ENCODE results near the gene GALT. TPM values are rescaled to one million over a fixed set of nuclear protein-coding genes. Genes with fewer than 3 reads are reported as not detected.

The GALT gene
- polyA plus RNA-seq (ENCODE audit: insufficient read length in 3 of 3), result 10 to 100 TPM; 73.8 to 83.4 (median 83.2) TPM
- long read RNA-seq, donor 1, transcript GALT-201 (11 exons, 1,768 nt), result minor isoform, 6 of 16 reads
- long read RNA-seq, donor 1, transcript GALT-210 (2 exons, 858 nt), result major isoform, 10 of 16 reads
- long read RNA-seq, donor 1, partial matches to known transcripts, result 0 of 16 reads
- long read RNA-seq, donor 1, other reads (novel, unspliced or antisense), result 0 of 16 reads
- long read RNA-seq, donor 2, transcript GALT-201 (11 exons, 1,768 nt), result minor isoform, 11 of 29 reads
- long read RNA-seq, donor 2, transcript GALT-210 (2 exons, 858 nt), result major isoform, 12 of 29 reads
- long read RNA-seq, donor 2, partial matches to known transcripts, result 5 of 29 reads
- long read RNA-seq, donor 2, other reads (novel, unspliced or antisense), result 0 of 29 reads
- long read RNA-seq, donor 3, transcript GALT-201 (11 exons, 1,768 nt), result major isoform, 8 of 27 reads
- long read RNA-seq, donor 3, transcript GALT-210 (2 exons, 858 nt), result major isoform, 8 of 27 reads
- long read RNA-seq, donor 3, partial matches to known transcripts, result 10 of 27 reads
- long read RNA-seq, donor 3, other reads (novel, unspliced or antisense), result 0 of 27 reads
- long read RNA-seq, donor 4, transcript GALT-210 (2 exons, 858 nt), result major isoform, 13 of 26 reads
- long read RNA-seq, donor 4, transcript GALT-201 (11 exons, 1,768 nt), result minor isoform, 7 of 26 reads
- long read RNA-seq, donor 4, partial matches to known transcripts, result 5 of 26 reads
- long read RNA-seq, donor 4, other reads (novel, unspliced or antisense), result 0 of 26 reads
- long read RNA-seq, donor 5, partial matches to known transcripts, result 0 of 6 reads
- long read RNA-seq, donor 5, other reads (novel, unspliced or antisense), result 0 of 6 reads
- long read RNA-seq, donor 6, transcript GALT-210 (2 exons, 858 nt), result major isoform, 9 of 16 reads
- long read RNA-seq, donor 6, transcript GALT-201 (11 exons, 1,768 nt), result minor isoform, 6 of 16 reads
- long read RNA-seq, donor 6, partial matches to known transcripts, result 0 of 16 reads
- long read RNA-seq, donor 6, other reads (novel, unspliced or antisense), result 0 of 16 reads
- long read RNA-seq, donor 7, transcript GALT-210 (2 exons, 858 nt), result major isoform, 6 of 20 reads
- long read RNA-seq, donor 7, transcript GALT-201 (11 exons, 1,768 nt), result minor isoform, 5 of 20 reads
- long read RNA-seq, donor 7, partial matches to known transcripts, result 7 of 20 reads
- long read RNA-seq, donor 7, other reads (novel, unspliced or antisense), result 0 of 20 reads
- long read RNA-seq, donor 8, partial matches to known transcripts, result 0 of 9 reads
- long read RNA-seq, donor 8, other reads (novel, unspliced or antisense), result 0 of 9 reads
- long read RNA-seq, donor 9, transcript GALT-201 (11 exons, 1,768 nt), result major isoform, 10 of 32 reads
- long read RNA-seq, donor 9, transcript GALT-210 (2 exons, 858 nt), result major isoform, 10 of 32 reads
- long read RNA-seq, donor 9, partial matches to known transcripts, result 10 of 32 reads
- long read RNA-seq, donor 9, other reads (novel, unspliced or antisense), result 0 of 32 reads
- long read RNA-seq, donor 10, transcript GALT-201 (11 exons, 1,768 nt), result minor isoform, 8 of 20 reads
- long read RNA-seq, donor 10, transcript GALT-210 (2 exons, 858 nt), result major isoform, 11 of 20 reads
- long read RNA-seq, donor 10, partial matches to known transcripts, result 0 of 20 reads
- long read RNA-seq, donor 10, other reads (novel, unspliced or antisense), result 0 of 20 reads
- long read RNA-seq, donor 11, transcript GALT-201 (11 exons, 1,768 nt), result major isoform, 6 of 11 reads
- long read RNA-seq, donor 11, partial matches to known transcripts, result 0 of 11 reads
- long read RNA-seq, donor 11, other reads (novel, unspliced or antisense), result 0 of 11 reads
- long read RNA-seq, donor 12, transcript GALT-201 (11 exons, 1,768 nt), result major isoform, 17 of 28 reads
- long read RNA-seq, donor 12, transcript GALT-210 (2 exons, 858 nt), result minor isoform, 8 of 28 reads
- long read RNA-seq, donor 12, partial matches to known transcripts, result 0 of 28 reads
- long read RNA-seq, donor 12, other reads (novel, unspliced or antisense), result 0 of 28 reads
- long read RNA-seq, donor 13, transcript GALT-201 (11 exons, 1,768 nt), result minor isoform, 7 of 23 reads
- long read RNA-seq, donor 13, transcript GALT-210 (2 exons, 858 nt), result major isoform, 8 of 23 reads
- long read RNA-seq, donor 13, partial matches to known transcripts, result 8 of 23 reads
- long read RNA-seq, donor 13, other reads (novel, unspliced or antisense), result 0 of 23 reads
- long read RNA-seq, donor 14, result 0 reads
- long read RNA-seq, donor 15, transcript GALT-201 (11 exons, 1,768 nt), result minor isoform, 16 of 41 reads
- long read RNA-seq, donor 15, transcript GALT-210 (2 exons, 858 nt), result major isoform, 20 of 41 reads
- long read RNA-seq, donor 15, partial matches to known transcripts, result 0 of 41 reads
- long read RNA-seq, donor 15, other reads (novel, unspliced or antisense), result 0 of 41 reads
- long read RNA-seq, donor 16, transcript GALT-201 (11 exons, 1,768 nt), result minor isoform, 10 of 23 reads
- long read RNA-seq, donor 16, transcript GALT-210 (2 exons, 858 nt), result major isoform, 13 of 23 reads
- long read RNA-seq, donor 16, partial matches to known transcripts, result 0 of 23 reads
- long read RNA-seq, donor 16, other reads (novel, unspliced or antisense), result 0 of 23 reads

DNA sequence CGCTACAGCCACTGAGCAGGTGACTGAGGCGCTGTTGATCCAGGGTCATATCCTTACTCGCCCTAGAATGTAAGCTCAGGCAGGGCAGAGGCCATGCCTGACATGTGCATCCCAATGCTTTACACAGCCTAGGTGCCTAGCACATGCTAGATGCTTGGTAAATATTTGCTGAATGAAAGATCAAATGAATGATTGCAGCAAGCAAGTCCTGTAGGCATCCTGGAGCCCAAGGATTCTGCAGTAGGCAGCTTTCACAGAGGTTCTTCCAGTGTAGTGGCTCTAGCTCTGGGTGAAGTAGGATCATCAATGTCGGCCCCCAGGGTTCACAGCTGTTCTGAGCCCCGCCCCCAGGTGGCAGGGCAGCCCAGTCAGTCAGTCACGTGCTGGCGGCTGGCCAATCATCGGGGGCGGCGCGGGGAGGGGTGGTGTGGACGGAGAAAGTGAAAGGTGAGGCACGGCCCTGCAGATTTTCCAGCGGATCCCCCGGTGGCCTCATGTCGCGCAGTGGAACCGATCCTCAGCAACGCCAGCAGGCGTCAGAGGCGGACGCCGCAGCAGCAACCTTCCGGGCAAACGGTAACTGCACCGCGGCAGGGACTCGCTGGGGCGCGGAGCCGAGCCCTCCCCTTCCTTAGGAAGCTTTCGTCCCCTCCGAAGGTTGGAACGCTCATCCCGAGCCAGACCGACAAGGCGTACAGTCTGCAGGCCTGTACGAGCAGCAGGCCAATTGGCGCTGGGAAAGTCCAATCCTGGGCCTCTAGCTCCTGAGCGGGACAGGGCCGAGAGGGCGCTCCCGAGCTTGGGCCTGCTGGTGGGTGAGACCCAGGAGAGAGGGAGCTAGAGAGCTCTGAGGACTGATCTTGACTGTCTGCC is at the start of gene GALT:
Gene GALT, plus strand, starts transcription at position 465 of the 873 bp plus-strand sequence. Its CDS starts 30 bp downstream, at position 495.
- peak; percentile 92 for DNase-seq

DNA sequence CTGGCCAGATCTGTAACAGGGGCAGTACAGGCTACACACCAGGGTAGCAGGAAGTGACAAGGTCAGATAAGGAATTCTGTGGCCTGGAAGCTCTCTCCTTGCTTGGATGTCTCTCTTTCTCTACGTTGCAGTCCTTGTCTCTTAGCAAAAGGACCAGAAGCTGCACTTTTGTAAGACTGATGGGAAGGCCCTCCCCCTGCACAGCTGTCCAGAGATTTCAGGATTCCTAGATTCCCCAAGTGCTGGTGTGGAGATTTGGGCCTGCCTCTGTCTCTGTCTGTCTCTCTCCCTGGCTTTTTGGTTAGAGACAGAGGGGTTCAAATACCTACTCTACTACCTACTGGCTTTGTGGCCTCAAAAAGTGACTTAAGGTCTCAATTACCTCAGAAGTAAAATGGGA is 46.9 kb upstream of the GALT start:
- DNase-seq, result no peak

DNA sequence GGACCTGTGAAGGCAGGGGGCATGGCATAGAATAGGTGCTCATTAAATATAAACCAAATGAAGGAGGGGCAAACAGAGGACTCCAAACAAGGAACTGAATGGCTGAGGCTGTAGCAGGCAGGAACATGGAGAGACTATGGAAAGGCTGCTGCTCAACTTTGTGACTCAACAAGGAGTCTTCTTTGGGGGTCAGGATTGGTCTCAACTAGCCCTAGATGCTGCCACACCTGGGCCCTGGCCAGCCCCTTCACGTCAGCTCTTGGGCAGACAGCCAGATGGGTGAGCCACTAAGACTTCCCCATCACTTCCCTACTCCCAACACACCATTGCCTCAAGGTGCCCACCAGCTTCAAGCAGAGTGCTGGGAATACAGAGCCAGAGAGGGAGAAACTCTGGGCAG is 45.6 kb upstream of the GALT start:
- no peak for DNase-seq

DNA sequence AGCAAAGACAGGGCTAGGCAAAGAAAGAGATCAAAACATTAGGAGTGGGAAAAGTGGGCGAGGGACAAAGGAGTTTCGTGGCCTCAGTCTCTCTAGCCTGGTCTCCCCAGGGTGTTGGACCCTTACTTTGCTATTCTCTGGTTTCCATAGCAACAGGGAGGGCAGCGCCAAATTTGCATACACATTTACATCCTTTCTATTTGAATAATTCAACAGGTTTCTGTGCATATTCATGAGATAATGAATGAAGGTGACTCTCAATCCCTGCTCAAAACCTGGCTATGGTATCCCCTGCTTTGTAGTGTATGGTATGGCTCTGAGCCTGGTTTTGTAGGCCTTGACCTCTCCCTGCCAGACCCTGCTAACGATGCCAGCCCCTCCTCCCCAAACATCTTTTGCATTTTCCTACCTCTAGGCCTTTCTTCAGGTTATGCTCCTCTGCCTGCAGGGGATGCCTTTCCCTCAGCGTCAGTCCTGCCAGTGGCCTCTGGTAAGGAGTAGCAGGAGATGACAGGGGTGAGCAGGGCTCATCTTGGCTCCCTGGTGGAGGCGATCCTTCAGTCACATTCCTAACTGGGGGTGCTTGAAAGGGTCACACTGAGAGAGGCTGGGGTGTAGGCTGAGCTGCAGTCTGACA is 44.4 kb upstream of the GALT start:
- no peak for DNase-seq

DNA sequence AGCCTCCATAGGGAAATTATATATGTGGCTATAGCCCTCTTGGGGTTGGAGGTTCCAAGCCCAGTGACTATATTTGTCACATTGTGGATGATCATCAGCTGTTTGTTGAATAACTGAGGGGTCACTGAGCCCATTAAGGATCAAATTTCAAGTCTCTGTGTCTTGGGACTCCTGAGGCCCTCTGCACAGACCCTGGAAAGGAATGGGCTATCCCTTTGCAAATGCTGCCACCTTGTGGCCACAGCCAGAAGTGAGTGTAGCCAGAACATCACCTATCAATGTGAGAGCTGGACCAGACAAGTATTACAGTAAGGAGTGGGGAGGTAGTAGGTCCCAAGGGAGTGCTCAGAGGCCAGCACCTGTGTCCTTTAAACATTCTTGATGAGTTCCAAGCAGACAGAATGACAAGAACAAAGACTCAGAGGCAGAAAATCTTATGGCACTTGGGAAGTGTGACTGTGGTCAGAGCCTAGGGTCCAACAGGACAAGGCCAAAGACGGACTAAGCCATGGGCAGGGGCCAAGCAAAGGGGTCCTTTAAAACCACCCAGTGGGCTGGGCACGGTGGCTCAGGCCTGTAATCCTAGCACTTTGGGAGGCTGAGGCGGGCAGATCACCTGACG is 42.8 kb upstream of the GALT start:
- peak; percentile 85 for DNase-seq

DNA sequence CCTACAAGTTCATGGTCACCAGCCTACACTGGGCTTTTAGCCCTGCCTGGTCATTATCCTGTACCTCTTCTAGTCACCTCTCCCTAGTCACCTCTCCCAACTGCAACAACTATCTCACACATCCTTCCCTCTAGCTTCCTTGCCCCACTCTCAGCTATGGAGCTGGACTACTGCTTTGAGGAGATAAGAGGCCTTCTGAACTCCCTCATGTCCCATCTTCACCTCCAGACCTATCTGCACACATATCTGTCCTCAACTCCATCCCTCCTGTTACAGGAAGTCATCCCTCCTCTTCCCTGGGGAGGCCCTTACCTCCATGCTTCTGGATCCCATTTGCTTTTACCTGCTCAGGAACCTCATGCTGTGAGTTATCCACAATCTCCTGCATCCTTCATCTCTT is 40.3 kb upstream of the GALT start:
- no peak for DNase-seq

DNA sequence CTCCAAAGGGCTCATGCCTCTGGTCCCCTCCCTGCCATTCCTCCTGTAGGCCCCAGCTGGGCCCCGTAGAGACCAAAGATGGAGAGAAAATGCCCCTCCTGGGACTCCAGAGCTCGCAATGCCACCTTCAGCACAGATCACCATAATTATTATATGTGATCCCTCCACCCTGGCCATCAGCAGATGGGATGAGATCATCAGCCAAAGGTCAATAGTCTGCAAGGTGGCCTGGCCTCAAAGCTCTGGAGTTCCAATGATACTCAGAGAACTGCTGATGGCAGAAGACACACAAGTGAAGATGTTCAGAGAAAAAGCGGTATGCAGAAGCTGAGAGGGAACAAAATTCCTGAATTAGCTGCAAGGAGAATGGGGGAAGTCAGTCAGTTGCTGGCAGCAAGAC is 39.6 kb upstream of the GALT start:
- no peak for DNase-seq

DNA sequence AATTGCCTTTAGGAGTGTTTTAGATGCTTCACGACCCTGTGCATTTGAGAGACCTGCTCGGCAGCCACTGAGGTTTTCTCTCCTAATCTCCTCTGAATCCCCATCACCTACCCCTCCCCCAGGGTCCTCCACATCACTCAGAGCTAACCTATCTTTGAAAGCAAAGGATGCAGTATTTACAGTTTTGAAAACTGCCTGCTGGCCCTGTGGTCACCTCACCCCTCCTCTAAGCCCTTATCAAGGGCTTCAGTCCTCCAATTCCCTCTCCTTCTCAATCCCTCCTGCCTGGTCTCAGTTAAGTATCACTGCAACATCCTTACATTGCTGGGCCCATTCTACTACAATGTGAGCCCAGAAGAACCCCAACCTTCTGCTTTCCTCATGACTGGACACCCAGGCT is 39.1 kb upstream of the GALT start:
- DNase-seq, result no peak

DNA sequence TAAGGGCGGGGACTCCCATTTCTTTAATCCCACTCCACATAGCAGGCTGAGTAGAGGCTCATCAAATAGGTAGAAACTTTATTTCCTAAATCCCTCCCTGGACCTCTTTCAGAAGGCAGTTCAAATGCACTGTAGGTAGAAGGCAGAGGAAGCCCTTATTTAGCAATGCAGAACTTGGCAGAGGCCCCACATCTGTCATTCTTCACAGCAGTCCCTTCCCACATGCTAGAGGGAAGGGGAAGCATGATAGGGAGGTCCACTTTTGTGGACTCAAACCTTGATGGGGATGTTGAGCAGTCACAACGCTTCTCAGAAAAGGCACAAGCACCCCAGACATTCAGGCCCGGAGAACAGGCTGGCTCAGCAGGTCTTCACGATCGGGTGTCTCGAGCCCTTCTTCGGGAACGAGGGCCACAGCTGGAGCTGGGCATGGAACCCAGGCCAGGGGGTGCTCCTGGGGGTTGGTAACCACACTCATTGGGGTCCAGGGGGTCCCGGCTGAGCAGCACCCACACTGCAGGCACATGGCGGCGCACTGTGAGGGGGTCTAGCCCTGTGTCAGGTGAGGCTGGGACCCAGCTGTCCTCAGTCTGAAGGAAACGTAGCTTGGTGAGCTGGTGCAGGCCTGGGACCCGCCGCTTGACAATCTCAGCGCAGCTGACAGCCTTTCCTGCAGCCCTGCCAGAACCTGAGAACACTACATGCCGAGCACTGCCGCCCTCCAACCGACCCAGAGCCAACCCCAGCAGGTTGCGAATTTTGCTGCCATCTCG is 35.9 kb upstream of the GALT start:
- DNase-seq, result no peak

DNA sequence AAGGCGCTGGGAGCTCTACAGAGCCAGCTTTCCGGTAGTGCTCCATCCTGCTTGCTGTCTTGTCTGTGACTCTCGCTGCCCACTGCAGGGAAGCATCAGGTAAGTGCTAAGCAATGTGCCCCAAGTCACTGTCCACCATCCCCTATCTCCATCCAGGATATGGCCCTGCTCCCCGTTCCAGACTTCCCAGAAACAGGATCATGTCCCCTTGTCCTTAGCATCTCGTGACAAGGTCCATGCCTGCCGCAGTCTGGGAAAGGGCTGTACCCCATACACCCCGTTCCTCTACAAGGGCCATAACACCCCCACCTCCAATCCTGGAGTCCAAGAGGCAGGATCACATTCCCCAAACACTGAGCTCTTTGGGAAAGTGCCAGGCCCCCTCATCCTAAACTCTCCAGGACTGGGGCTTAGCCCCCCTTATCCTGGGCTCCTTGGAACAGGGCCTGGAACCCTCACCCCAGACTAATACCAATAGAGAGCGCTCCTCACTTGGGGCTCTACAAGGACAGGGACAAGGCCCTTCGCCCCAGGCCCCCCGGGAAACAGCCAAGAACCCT is 35.1 kb upstream of the GALT start:
- no peak for DNase-seq

DNA sequence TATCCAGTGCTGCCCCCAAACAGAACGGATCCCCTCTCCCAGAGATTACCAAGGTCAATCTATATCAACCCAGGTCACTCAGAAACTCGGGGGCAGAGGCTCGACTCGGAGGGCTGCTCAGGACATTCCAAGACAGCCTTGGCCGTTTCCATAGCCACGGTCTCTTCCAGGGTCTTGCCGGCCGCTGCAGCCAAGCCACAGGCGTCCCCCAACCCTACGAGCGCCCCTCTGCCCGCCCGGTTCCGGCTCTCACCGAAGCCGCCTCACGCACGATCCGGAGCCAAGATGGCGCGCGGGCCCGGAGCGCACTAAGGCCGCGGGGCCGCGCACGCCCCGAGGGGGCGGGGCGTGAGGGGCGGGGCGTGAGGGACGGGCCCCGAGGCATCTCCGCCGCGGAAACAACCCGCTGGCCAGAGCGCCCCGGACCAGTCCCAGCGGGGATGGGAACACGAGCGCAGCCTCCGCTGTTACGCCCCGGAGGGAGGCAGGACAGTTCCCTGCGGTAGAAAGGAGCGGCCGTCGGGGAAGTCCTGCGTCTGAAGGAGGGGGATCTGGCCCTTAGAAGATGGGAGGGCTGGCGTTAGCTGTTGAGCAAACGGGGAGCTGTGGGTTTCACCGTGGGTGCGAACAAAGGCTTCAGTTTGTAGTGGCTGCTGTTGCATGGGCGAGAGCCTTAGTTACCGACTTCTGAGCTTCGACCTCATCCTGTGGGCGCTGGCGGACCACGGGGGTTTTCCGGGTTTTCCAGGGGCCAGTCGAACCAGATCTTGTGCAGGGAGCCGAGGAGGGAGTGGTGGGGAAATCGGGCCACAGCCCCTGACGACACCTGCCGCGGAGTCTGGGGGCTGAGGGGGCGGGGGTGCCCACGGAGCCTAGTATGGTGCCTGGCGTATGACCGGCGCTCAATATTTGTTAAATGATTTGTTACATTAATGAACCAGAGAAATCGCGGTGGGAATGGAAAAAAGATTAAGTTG is 34.4 kb upstream of the GALT start, which contains the start of gene RPP25L:
Gene RPP25L, minus strand, starts transcription at position 287 of the 977 bp plus-strand sequence. CDS start 801 bp downstream, outside the sequence.
- DNase-seq, result peak; percentile 89

DNA sequence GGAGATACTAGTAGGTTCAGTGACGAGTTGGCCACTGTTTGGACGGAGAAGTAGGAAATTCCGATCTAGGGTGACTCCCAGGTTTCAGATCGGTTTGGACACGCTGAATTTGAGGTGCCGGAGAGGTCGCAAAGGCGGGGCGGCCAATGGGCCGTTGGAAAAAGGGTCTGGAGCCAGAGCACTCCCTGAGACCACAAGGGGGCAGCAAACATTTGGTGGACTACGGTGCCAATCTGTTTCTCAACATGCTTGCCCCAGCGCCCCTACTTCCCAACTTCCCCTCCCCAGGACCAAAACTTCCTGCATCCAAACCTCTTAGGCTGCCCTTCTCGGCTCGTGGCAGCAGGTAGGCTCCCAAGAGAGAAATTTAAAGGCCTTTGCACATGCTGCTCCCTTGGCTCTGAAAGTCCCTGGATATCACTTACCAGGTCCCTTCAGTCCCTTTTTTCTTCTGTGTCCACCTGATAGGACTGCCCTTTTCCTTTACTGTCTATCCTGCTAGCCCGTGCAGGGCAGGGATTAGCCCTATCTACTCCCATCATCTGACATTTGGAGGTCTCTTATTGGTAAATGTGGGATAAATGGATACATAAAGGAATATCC is 33.6 kb upstream of the GALT start:
- DNase-seq, result no peak

DNA sequence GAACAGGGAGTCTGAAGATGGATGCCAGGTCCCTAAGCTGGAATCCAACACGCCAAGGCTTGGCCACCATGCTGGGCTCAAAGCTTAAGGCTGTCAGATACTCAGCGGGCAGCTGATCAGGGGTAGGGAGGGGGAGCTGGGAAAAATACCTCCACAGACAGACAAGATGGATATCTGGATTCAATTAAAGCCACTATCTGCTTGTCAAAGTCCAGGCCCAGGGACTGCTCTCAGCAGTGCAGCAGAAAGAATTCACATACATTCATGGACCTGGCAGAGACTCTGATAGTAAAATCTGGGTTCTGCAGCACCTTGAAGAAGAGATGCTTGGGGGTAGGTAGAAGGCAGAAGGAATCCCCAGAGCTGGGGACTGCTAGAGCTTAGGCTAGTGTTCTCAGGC is 31.3 kb upstream of the GALT start:
- DNase-seq, result no peak
